ENCODE data around the gene CCDC57. TPM values are rescaled to one million over a fixed set of nuclear protein-coding genes. Genes with fewer than 3 reads are reported as not detected.
A peak's percentile ranks its signal among the peaks of the same experiment; 100 is the strongest.

CCDC57 gene
- total RNA-seq, 1 donor from 2014 or later = 10.8 TPM

GRCh38 chr17:82063424-82064415, 148.9 kb downstream of the CCDC57 start:
- no peak overlapping the region for H3K4me3 ChIP-seq (ENCODE audit: low read depth, low read length)
- no peaks in the 10 kb centered on the region for H3K27me3 ChIP-seq (ENCODE audit: control insufficient read depth, insufficient read depth, low read length)
- H3K36me3 ChIP-seq (ENCODE audit: control insufficient read depth, insufficient read depth, low read length) = peaks cover 37% of the 10 kb centered on the region
- DNase-seq (ENCODE audit: low read depth) (no peak), FAIRE-seq (no peak)
- no peak for TF ChIP-seq CTCF (IDR thresholded peaks at IDR 0.05; ENCODE audit: insufficient read depth, low read length, severe bottlenecking)

GRCh38 chr17:82062984-82063368, 149.7 kb downstream of the CCDC57 start:
- Histone ChIP-seq H3K27me3 (ENCODE audit: control insufficient read depth, insufficient read depth, low read length) (no peaks in the 10 kb centered on the region), H3K36me3 (ENCODE audit: control insufficient read depth, insufficient read depth, low read length) (peaks cover 39% of the 10 kb centered on the region), H3K4me3 (ENCODE audit: low read depth, low read length) (no peak overlapping the region)
- no peak for FAIRE-seq
- no peak for DNase-seq (ENCODE audit: low read depth)
- no peak for TF ChIP-seq CTCF (IDR thresholded peaks at IDR 0.05; ENCODE audit: insufficient read depth, low read length, severe bottlenecking)

GRCh38 chr17:82062076-82062983, 150.3 kb downstream of the CCDC57 start:
- no peak for FAIRE-seq
- Histone ChIP-seq H3K4me3 (ENCODE audit: low read depth, low read length) (no peak overlapping the region), H3K36me3 (ENCODE audit: control insufficient read depth, insufficient read depth, low read length) (peaks cover 39% of the 10 kb centered on the region), H3K27me3 (ENCODE audit: control insufficient read depth, insufficient read depth, low read length) (no peaks in the 10 kb centered on the region)
- DNase-seq (ENCODE audit: low read depth) = no peak
- no peak for TF ChIP-seq CTCF (IDR thresholded peaks at IDR 0.05; ENCODE audit: insufficient read depth, low read length, severe bottlenecking)

- no peaks in the 10 kb centered on the region for H3K27me3 ChIP-seq (ENCODE audit: control insufficient read depth, insufficient read depth, low read length)
- no peak for FAIRE-seq
- H3K4me3 ChIP-seq (ENCODE audit: low read depth, low read length) = no peak overlapping the region
- no peak for TF ChIP-seq CTCF (IDR thresholded peaks at IDR 0.05; ENCODE audit: insufficient read depth, low read length, severe bottlenecking)
- DNase-seq (ENCODE audit: low read depth) = no peak
- peaks cover 46% of the 10 kb centered on the region for H3K36me3 ChIP-seq (ENCODE audit: control insufficient read depth, insufficient read depth, low read length)
Measured at GRCh38 chr17:82061047-82061925, 151.4 kb downstream of the CCDC57 start.

- Histone ChIP-seq H3K27me3 (ENCODE audit: control insufficient read depth, insufficient read depth, low read length) (no peaks in the 10 kb centered on the region), H3K4me3 (ENCODE audit: low read depth, low read length) (no peak overlapping the region), H3K36me3 (ENCODE audit: control insufficient read depth, insufficient read depth, low read length) (peaks cover 52% of the 10 kb centered on the region)
- FAIRE-seq (peak; percentile 13), DNase-seq (ENCODE audit: low read depth) (no peak)
- no peak for TF ChIP-seq CTCF (IDR thresholded peaks at IDR 0.05; ENCODE audit: insufficient read depth, low read length, severe bottlenecking)
Measured at GRCh38 chr17:82060614-82061013, 152.0 kb downstream of the CCDC57 start.

Data from bronchial epithelial cell (primary cell).